NCI-H1694 (cell line): ENCODE measurements around the gene SH3PXD2A.

Experiments
- DNase-seq: peaks from one replicate; lab custom pipeline; 2025; lab: John Stamatoyannopoulos, UW

Gene SH3PXD2A

DNA sequence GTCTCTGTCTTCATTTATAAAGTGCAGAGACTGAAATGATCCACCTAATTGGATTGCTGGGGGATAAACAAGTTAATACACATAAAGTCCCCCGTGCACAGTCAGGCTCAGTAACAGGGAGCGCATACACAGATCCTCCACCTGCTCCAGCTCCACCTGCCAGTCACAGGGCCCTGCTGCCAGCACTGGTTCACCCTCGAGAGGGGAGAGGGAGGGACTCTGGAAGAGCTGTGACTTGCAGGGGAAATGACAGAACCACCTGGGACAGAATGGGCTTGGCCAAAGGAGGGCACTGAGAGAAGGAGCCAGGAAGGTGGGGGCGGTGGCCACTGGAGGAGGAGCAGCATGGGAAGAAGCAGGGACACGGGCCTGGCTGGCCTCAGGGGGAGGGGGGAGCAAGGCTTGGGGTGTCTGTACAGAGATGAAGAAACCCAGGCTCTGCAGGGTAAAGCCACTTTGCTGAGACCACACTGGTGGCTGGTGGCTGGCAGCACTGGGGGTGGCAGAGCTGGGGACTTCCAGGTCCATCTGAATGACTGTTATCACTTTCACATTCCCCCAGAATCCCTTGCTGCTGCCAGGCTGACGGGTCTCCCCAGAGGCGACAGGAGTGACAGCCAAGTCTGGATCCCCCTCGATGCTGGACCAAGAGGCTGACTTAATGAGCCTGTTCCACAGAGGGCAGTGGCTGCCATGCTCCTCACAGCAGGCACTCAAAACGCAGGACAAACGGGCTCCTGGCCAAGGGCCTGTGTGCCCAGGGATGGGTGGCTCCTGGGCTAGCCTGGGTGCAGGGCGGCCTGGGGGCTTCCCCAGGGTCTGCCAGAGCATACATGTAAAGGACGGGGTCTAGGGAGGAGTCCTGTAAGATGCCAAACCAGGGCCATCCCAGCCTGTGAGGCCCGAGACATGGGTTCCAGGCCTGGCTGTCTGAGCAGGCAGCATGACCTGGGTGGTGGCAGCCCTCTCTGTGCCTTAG is 151.1 kb downstream of the SH3PXD2A start:
- DNase-seq = no peak

DNA sequence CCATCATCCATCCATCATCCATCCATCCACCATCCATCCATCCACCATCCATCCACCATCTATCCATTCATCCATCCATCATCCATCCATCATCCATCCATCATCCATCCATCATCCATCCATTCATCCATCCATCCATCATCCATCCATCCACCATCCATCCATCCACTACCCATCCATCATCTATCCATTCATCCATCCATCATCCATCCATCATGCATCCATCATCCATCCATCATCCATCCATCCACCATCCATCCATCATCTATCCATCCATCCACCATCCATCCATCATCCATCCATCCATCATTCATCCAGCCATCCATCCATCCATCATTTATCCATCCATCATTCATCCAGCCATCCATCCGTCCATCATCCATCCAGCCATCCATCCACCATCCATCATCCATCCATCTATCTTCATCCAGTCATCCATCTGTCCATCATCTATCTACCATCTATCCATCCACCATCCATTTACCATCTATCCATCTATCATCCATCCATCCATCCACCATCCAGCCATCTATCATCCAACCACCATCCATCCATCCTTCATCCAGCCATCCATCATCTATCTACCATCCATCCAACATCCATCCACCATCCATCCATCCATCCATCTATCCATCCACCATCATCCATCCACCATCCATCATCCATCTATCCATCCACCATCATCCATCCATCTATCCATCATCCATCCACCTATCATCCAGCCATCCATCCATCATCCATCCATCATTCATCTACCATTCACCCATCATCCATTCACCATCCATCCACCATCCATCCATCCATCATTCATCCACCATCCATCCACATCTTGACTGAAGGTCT is 153.8 kb downstream of the SH3PXD2A start:
- no peak for DNase-seq

DNA sequence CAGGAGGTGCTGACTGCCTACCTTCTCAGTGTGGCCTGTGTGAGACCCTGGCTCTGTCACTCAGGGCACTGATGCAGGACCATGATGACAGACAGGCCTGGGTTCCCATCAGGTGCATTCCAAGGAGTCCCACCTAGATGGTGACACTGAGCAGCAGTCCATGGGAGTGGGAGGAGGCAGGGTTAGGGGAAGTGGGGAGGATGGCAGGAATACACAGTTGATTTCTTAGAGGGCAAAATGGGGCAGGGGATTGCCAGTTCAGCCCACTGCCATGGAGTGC is 155.0 kb downstream of the SH3PXD2A start:
- DNase-seq = no peak

DNA sequence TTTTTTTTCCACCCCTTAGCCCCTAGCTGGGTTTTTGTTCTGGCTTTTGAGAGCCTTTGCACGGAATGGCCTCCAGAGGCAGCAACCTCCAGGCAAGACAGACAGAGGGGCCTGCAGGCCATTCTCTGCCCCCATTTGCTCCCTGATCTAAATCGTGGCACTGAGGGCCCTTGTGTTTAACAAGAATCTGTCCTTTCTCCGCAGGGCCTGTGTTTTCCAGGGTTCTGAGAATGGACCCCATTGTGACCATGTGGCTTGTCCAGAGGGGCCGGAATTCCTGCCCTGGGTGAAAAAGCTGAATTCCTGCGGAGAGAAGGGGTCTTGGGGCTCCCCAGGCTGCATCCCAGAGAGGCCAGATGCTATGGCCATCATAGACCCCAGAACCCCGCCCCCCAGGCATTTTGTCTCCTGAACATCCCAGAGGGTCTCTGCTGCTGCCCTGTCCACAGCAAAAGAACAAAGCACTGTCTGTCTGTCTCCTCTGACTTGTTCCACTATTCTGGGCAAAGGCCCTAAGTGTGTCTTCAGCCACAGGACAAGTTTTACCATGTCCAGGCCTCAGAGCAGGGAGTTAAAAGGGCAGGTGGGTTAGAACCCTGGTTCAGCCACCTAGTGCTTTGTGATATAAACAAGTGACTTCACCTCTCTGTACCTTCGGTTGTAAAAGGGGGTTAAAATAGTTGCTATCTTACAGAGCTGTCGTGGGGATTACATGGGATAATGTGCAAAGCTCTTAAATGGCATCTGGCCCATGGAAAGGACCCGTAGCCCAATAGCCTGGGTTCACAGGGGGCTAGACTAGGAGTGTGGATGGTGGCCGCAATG is 155.6 kb downstream of the SH3PXD2A start:
- DNase-seq = no peak

DNA sequence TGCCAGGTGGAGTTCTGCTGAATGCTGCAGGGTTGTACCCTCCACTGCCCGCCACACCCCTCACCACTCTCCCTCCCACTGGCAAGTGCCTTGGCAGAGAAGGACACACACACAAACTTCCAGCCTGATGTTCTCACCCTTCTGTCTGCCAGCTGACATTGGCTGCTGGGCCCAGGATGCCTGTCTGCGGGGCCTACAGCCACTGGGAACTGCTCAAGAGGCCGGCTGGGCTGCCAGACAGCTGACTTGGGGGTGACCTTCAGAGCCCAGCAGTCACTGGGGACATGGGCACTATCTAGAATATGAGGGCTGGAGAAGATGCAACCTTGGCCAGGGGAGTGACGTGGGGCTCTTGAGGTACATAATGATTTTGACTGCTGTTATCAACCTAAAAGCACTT is 157.1 kb downstream of the SH3PXD2A start:
- DNase-seq = no peak

- no peak for DNase-seq
These were observed 157.6 kb downstream of the SH3PXD2A start for GRCh38 chr10:103697787-103698186.

DNA sequence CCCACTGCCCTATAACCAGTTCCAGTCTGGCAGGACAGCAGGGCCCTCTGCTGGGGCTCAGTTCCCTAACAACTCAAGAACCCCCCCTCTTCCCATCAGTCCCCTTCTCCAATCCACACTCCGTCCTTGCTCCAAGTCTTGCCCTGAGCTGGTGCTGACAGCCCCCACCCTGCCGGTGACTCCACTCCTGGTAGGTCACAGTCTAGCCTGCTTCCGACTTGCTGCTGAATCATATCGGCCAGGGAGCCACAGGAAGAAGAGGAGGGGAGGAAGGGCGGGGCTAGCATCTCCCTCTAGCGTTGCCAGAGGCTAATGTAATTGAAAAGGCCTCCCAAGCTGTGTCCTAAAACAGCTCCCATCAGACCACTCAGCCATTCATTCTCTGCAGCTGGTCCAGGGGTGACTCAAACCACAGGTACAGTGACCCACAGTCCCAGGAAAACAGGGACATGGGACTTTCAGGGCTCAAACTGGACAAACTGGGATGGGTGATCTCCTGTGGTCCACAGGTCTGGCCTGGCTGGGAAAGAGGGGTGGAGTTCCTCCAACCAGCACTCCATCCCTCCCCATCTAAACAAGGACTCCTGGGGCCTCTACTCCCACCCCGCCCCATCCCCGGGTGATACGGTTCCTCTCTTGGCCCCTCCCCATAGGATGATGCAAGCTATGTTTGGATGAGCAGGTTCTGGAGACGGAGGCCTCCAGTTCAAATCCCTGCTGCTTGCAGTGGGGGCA is 158.8 kb downstream of the SH3PXD2A start:
- no peak for DNase-seq

DNA sequence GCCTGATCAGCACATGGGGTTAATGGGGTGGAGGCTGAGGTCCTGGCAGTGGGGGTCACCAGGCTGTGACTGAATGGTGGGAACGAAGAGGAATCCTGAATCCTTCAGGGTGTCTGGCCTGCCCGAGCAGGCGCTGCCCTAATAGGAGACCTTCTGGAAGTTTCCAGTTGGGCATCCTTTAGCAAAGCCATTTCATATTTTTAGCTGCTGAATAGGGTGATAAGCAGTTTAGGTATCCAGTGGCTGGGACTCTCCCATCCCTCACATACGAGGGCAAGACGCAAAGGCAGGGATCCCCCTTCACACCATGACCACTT is 159.3 kb downstream of the SH3PXD2A start:
- no peak for DNase-seq

DNA sequence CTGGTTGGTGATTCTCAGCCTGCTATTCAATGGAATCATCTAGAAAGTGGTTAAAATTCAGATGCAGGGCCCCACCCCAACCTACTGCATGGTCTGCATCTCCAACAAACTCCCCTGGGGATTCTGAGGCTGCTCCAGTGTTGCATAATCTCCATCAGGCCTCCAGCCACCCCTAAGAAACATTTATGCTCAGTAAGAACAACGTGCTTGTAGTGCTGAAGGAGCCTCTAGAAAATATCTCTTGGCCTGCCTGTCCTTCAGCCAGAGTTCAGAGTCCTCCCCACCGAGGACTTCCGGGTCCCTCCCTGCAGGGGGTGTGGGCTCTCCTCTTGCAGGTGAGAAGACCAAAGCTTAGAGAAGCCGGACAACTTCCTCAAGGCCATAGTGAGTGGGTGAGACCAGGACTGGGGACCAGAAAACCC is 159.8 kb downstream of the SH3PXD2A start:
- no peak for DNase-seq

GRCh38 chr10:103693812-103694205 is 161.6 kb downstream of the SH3PXD2A start:
- no peak for DNase-seq

- no peak for DNase-seq
These were observed 162.2 kb downstream of the SH3PXD2A start for GRCh38 chr10:103692952-103693811.

GRCh38 chr10:103692436-103692951 is 162.9 kb downstream of the SH3PXD2A start:
- no peak for DNase-seq

DNA sequence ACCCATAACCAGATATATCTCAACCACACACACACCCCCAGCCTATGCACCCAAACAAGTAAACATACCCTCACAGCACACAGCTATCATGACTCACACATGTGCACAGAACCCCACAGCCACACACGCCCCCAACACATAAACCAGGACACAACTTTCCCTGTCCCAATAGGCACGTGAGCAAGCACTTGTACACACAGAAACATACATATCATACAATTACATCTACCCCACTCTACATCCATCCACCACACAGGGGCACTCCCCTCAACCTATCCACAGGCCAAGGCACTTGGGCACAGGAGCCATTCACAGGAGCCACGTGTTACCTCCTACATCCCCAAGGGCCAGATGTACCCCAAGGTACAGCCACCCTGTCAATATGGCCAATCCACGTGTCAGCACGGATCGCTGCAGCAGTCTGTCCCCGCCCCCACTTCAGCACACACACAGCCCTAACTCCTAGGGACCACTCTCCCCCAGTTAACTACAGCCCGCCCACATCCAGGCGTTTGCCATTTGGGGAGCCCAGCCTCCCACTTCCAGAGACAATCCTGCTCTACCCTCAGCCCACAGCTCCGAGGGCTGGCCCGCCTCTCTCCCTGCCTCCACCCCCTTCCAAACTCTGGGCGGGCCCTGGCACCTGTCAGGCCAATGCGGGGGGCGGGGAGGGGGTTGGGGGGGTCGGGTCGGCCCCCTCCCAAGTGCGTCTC is 163.5 kb downstream of the SH3PXD2A start:
- no peak for DNase-seq

DNA sequence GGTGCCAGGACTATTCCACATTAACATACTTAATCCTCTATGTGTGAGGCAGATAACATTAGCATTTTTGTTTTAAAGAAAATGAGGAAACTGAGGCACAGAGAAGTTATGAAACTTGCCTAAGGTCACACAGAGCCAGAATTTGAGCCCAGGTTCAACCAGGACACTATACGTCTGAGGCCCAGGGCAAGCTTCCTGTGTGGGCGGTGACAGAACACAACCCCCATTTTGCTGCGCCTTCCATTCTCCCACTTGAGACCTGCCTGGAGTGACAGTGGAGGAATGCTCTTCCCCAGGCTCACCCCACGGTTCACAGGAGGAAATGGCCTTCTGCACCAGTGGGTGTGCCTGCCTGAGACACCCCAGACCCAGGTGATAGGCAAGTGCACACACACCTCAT is 164.1 kb downstream of the SH3PXD2A start:
- no peak for DNase-seq

DNA sequence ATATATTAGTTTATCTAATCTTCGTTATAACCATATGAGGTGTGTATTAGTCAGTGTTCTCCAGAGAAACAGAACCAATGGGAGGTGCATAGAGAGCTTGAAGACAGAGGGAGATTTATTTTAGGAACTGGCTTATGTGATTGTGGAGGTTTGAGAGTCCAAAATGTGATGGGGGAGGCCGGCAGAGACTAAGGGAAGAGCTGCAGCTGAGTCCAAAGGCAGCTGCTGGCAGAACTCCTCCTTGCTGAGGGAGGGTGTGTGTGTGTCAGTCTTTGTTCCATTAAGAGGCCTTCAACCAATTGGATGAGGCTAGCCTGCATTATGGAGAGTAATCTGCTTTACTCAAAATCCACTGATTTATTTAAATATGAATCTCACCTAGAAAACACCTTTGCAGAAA is 165.1 kb downstream of the SH3PXD2A start:
- no peak for DNase-seq

DNA sequence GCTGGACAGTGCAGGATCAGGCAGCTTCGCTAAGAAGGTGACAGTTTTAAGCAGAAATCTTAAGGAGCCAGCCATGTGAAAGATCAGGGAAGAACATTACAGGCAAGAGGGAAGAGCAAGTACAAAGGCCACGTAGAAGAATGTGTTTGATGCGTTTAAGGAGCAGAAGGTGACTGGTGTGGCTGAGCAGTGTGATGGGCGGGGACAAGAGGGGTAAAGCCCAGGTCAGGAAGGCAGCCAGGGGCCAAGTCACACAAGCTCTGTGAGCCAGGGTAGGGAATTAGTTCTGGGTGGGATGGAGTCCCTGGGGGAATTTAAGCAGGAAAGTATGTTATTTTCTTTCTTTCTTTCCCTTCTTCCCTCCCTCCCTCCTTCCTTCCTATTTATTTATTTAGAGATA is 166.9 kb downstream of the SH3PXD2A start:
- no peak for DNase-seq

DNA sequence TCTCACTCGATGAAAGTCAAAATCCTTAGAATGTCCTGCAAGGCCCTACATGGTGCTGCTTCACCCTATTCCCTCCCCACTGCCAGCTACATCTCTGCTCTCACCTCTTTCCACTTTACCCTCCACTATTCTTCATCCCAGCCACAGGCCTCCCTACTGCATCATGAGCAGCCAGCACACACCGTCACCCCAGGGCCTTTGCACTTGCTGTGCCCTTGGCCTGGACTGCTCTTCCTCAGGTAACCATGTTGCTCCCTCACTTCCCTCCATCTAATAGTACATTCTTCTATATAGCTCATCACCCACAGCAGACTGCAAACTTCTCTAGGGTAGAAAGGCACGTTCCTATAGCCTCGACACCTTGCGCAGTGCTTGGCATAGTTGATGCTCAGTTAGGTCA is 167.7 kb downstream of the SH3PXD2A start:
- no peak for DNase-seq

DNA sequence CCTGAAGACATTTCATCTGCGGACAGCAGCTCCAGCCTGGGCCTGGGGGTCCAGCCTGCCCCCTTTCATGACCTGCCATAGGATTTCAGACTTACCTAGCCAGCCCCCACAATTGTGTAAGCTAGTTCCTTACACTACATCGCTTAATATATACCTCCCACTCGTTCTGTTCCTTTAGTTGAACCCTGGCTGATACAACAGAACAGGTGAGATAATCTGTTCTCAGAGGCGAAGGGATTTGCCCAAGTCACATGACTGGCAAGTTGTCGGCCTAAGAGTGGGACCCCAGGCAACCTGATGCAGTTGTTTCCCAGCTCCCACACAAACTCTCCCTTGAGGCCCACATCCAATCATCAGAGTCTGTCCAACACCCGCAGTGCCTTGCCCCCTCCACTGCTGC is 168.2 kb downstream of the SH3PXD2A start:
- no peak for DNase-seq

DNA sequence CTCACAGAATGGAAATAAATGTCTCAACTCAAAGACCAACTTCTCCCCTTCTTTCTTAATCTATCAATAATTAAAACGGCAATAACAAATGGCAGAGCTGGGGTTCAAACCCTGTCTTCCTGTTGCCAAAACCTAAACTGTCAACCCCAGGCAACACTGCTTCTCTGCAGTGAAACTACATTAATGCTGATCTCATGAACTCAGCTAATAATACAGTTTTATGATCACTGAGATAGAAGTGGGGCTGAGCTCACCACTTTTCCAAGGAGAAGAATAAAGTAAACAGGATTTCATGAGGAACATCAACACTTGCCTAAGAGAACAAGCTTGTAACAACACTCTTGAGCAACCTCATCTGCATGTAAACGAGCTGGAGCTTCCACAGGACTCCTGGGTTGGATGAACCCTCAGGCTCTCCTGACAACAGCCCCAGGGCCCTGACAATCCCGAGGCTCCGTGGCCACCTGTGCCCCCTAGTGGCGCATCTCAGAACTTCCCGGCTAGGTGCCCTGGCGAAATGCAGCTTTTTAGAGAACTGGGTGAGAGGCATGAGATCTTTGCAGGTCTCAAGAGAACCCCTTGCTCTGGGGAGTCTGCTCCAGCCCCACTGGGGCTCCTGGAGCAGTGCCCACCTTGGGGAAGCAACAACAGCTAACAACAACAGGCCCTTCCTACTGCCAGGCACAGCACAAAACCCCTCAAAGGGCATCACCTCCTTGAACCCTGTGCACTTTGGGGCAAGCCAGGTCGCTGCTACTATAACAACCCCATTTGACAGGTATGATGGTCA is 169.3 kb downstream of the SH3PXD2A start:
- peak; percentile 33 for DNase-seq
